ENCODE results near the gene GPAM. TPM values are rescaled to one million over a fixed set of nuclear protein-coding genes. Genes with fewer than 3 reads are reported as not detected.

The GPAM gene
- total RNA-seq, 1 experiment from 2014 or later = 13.0 TPM

DNA sequence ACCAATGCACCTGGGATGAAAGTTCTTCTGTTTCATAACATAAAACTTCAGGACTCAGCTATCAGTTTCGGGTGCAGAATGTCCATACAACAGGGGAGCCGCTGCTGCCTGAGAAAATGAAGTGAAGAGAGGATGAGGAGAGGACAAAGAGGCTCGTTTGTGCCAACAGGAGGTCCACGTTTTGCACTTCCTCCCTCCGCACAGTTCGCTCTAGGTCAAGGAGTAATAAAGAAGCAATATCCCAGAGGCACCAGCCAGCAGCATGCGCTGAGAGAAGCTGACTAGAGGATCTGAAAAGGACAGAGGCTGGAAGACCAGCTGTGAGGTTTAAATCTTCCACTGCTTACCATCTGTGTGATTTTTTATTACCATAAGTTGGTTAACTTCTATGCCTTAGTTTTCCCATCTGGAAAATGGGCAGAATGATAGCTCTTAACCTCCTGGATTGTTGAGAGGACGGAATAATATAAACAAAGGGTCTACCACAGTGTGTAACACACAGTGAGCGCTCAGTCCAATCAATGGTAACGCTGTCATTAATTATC lies 709 bp downstream of the GPAM start:
- DNase-seq (ENCODE audit: low read depth) = no peak

DNA sequence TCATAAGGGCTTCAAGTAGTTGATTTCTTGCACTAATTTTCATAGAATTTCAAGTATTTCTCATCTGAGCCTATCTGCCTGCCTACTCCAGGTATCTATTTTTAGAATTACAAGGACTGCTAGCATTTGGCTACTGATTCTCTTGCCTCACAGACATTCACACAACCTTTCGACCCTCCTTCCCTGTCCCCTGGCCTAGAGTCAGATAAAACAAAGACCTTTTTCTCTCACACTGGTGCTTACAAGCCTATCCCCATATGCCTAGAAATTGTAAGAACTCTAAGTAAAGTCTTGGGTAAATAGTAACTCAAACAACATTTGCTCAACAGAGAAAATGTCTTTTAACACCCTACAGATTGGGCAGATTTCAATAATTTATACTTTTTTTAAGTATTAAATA lies 6.3 kb downstream of the GPAM start:
- DNase-seq (ENCODE audit: low read depth) = no peak

- no peak for DNase-seq (ENCODE audit: low read depth)
Measured at GRCh38 chr10:112176543-112176942, 7.0 kb downstream of the GPAM start.

GRCh38 chr10:112175409-112175808 lies 8.2 kb downstream of the GPAM start:
- DNase-seq (ENCODE audit: low read depth) = no peak

DNA sequence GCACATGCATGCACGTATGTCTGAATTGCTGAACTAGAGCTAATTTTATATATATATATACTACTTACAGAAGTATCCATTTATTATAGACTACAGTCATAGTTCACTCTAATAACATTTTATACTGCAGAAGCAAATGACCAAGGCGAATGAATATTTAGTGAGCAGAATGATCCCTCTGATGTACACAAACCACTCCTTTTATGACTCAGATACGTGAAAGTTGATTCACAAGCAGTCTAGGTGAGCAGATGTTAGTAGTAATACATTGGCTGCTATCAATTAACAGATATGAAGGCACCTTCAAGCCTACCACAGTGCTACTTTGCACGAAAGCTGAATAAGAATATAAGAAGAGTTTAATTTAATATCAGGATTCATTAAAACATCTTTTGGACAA lies 10.4 kb downstream of the GPAM start:
- DNase-seq (ENCODE audit: low read depth) = no peak

DNA sequence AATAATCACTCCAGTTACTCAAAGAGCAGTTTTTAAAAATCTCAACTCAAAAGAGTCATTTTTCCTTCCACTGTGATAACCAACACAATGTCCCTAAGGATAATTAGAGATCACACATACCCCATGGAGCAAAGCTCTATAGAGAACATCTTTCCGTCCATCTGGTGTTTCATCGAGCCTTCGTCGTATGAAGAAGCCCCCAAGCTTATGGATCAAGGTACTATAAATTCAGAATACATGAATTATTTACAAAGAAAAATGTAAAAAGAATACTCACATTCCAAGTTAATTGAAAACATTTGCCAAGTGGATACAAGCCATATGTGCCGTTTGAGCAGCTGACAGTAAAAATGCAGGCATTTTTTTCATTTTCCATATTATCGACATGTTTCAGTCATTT lies 14.8 kb downstream of the GPAM start:
- no peak for DNase-seq (ENCODE audit: low read depth)

- DNase-seq (ENCODE audit: low read depth) = no peak
Measured at GRCh38 chr10:112166800-112167199, 16.8 kb downstream of the GPAM start.

DNA sequence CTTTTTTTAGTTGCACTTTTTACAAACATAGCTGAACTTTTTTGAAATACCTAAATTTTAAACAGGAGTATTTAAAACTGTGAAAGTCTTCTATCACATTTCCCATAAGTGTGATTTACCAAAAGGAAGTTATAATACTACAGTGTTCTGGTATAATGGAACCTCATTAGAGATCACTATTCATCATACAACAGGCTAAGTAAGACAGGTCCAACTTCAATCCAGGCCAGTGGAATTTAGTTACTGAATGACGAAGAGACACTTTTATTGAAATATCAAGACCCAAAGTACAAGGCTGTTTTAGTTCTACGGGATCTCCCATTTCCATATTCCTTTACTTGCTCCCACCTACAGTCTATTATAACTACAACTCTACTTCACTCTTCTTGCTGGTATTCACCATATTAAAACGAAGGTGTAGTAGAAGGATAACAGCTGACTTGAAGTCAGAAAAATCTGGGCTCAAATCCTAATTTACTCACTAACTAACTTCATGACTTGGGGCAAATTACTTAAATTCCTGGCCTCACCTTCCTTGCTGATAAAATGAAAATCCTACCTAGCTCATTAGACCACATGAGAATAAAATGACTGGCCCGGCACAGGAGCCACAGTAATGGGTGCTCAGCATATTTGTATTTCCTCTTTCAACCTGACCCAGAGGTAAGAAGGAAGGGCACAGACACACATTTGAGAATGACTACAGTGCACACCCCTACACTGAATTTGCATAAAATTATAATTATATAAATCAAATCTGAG lies 21.6 kb downstream of the GPAM start:
- no peak for DNase-seq (ENCODE audit: low read depth)

GRCh38 chr10:112160834-112161233 lies 22.7 kb downstream of the GPAM start:
- DNase-seq (ENCODE audit: low read depth) = no peak

DNA sequence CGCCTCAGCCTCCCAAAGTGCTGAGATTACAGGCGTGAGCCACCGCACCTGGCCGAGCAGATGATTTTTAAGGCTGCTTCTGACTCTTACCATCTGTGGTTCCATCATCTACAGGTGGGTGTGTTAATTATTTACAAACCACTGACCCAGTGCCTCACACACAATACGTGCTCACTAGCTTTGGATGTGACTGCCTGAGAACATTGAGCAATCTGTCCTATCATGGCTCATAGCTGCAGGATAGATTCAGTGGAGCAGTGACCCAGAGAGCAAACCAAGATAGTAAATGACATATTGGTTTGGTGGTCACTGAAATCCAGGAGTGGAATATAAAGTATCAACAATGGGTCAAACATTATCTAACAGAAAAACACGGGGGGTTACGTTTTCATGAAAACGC lies 24.1 kb downstream of the GPAM start:
- no peak for DNase-seq (ENCODE audit: low read depth)

DNA sequence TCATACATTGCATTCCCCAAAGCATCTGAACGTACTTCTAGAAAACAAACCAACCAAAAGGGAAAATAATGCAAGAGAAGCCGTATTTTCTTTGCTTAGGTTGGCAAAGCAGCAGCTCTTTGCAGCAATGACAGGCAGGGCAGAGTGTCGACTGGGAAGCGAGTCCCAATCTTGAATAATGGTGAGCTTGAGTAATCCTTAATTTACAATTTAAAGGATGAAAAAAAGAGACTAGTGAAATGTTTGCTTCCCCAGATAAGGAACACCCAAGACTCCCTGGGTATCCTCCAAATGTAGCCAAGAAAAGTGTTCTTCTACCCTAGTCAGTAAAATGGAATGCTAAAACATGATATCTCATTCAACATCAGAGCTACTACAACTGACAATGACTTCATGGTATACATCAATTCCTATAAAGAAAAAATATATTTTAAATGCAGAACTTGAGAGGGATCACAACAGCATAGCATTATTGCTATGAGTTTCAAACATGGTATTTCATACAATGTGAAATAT lies 32.0 kb downstream of the GPAM start:
- DNase-seq (ENCODE audit: low read depth) = no peak

GRCh38 chr10:112148331-112148730 lies 35.2 kb downstream of the GPAM start:
- DNase-seq (ENCODE audit: low read depth) = no peak

GRCh38 chr10:112146799-112147198 lies 36.8 kb downstream of the GPAM start:
- DNase-seq (ENCODE audit: low read depth) = no peak

DNA sequence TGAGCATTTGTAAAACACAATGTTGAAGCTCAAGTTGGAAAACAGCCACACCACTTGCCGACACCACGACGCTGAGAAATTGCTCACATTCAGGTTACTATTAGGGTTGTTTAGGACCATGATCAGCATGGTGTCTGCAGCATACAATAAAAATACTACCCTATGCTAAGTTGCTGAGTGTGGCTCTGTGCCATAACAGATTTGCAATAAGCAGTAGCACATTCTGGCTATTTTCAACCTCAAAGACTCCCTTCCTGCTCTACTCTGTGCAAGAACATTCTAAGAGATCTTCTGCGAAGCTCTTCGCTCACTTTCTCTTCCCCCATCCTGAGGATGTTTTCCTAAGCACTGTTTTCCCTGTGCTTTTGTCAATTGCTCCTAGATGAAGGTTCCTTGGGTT lies 38.3 kb downstream of the GPAM start:
- no peak for DNase-seq (ENCODE audit: low read depth)

- no peak for DNase-seq (ENCODE audit: low read depth)
Measured at GRCh38 chr10:112143420-112143819, 40.1 kb downstream of the GPAM start.

DNA sequence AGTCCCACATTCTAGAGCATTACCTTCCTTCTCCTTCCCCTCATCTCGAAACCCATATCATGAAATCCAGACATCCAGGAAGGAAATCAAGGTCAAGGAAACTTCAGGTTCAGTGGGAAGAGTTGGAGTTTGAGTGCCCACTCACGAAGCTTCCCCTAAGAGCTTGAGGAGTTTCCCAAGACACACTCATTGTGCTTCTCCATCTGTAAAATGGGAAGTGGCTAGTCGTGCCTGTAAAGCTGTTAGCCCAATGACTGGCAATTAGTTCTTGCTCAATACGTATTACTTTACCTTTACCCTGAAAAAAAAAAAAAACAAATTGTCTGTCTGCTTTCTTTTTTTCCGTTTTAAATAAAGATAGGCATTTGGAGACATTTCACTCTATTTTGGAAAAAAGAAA lies 42.3 kb downstream of the GPAM start:
- no peak for DNase-seq (ENCODE audit: low read depth)

- peak; percentile 73 for DNase-seq (ENCODE audit: low read depth)
Measured at GRCh38 chr10:112140110-112140970, 43.2 kb downstream of the GPAM start.

DNA sequence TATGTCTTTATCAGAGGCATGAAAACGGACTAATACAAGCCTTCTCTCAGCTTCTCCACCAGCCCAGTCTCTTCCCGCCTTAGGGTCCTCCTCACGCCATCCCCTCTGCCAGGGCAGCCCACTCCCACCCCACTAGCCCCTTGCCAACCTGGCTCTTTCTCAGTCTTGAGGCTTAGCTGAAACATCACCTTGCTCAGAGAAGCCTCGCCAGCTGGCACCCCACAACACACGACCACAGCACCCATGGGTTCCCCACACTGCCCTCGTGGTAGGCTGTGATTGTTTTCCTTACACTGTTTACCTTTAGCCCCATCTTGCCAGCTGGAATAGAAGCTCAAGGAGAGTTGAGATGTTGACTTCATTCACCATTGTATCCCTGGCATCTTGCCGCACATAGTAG lies 44.4 kb downstream of the GPAM start:
- DNase-seq (ENCODE audit: low read depth) = no peak

DNA sequence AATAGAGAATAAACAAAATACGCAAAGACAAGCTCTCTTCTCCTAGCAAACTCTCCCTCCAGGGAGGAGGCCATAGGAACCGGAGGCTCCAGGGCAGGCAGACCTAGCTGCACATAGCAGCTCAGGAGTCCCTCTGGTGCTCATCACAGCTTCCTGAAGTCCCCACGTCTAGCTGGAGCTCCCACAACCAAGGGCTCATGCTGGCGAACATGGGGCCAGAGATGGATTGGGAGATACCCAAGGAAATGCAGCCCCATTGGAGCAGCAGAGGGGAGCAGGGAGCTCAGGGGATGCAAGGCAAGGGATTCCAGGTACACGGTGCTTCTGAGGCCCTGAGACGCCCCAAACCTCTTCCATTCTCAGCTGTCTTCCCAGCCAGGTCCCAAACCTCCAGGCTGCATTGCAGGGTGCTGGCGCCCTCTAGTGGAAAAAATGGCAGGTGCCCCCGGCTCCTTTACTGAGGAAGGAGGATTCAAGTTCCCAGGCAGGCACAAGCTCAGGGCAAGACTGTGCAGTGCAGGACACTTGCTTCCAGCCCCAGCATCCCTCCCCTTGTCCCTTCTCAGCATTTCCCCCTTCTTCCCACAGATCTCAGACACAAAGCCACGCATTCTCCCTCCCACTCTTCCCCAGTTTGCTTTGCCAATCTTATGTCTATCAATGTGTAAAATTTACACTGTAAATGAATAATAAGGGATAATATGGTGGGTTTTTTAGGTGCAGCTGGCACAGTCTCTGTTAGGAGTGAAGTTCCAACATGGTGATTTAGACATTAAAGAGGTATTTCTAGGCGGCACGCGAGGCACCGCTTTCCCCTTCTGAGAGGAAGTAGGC lies 46.2 kb downstream of the GPAM start:
- peak; percentile 55 for DNase-seq (ENCODE audit: low read depth)

- no peak for DNase-seq (ENCODE audit: low read depth)
Measured at GRCh38 chr10:112136486-112137153, 46.9 kb downstream of the GPAM start.

DNA sequence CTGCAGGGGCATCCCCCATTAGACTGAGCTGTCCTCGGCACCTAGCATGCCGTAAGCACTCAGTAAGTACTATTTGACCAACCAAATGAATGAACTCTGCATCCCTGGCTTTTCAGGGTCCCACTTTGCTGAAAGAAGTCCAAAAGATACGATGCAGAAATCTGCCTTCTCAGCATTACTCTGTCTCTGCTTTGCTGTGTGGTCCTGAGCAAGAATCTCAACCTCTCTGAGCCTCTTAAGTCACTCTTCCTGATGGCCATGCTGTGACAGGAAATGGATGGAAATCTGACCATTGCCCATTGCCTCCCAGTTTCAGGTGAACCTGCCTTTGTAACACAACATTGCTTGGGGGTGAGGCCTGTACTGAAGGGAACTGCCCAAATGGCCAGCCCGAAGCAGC lies 48.0 kb downstream of the GPAM start:
- DNase-seq (ENCODE audit: low read depth) = no peak
